ELF-1 (cell line): Measurements from ENCODE around the gene CHRNA4.

Experiments
- DNase-seq: peaks from one replicate; pipeline ENCODE4 v3.0.0-alpha.2; 2016; ENCODE audit warnings: low read depth, low spot score

Gene CHRNA4

GRCh38 chr20:63320616-63321147, 40.5 kb downstream of the CHRNA4 start:
- no peak for DNase-seq

GRCh38 chr20:63320041-63320511, 41.1 kb downstream of the CHRNA4 start:
- no peak for DNase-seq

GRCh38 chr20:63319164-63320040, 41.7 kb downstream of the CHRNA4 start:
- DNase-seq = no peak

- no peak for DNase-seq
Measured at GRCh38 chr20:63318391-63319163, 42.6 kb downstream of the CHRNA4 start.

GRCh38 chr20:63317601-63318291, 43.4 kb downstream of the CHRNA4 start:
- no peak for DNase-seq

- DNase-seq = no peak
Measured at GRCh38 chr20:63317061-63317460, 44.1 kb downstream of the CHRNA4 start.

- no peak for DNase-seq
Measured at GRCh38 chr20:63316502-63316921, 44.6 kb downstream of the CHRNA4 start.

- no peak for DNase-seq
Measured at GRCh38 chr20:63315731-63316491, 45.2 kb downstream of the CHRNA4 start.

- no peak for DNase-seq
Measured at GRCh38 chr20:63315240-63315689, 45.9 kb downstream of the CHRNA4 start.

GRCh38 chr20:63314566-63315239, 46.4 kb downstream of the CHRNA4 start:
- no peak for DNase-seq

- no peak for DNase-seq
Measured at GRCh38 chr20:63314015-63314471, 47.1 kb downstream of the CHRNA4 start.

GRCh38 chr20:63313349-63314014, 47.7 kb downstream of the CHRNA4 start:
- no peak for DNase-seq

GRCh38 chr20:63312690-63313348, 48.3 kb downstream of the CHRNA4 start:
- no peak for DNase-seq

- no peak for DNase-seq
Measured at GRCh38 chr20:63312273-63312672, 48.9 kb downstream of the CHRNA4 start.

- no peak for DNase-seq
Measured at GRCh38 chr20:63311833-63312243, 49.3 kb downstream of the CHRNA4 start.

- DNase-seq = no peak
Measured at GRCh38 chr20:63311186-63311832, 49.8 kb downstream of the CHRNA4 start.

- DNase-seq = no peak
Measured at GRCh38 chr20:63310265-63310991, 50.7 kb downstream of the CHRNA4 start.
